ENCODE results near the gene RNU5B-1. TPM values are rescaled to one million over a fixed set of nuclear protein-coding genes. Genes with fewer than 3 reads are reported as not detected.

RNU5B-1 gene
- total and polyA plus RNA-seq, 2 of the 8 experiments (the other 6 are each of a cell fraction or from before 2014, with no cell fraction given) = not detected

DNA sequence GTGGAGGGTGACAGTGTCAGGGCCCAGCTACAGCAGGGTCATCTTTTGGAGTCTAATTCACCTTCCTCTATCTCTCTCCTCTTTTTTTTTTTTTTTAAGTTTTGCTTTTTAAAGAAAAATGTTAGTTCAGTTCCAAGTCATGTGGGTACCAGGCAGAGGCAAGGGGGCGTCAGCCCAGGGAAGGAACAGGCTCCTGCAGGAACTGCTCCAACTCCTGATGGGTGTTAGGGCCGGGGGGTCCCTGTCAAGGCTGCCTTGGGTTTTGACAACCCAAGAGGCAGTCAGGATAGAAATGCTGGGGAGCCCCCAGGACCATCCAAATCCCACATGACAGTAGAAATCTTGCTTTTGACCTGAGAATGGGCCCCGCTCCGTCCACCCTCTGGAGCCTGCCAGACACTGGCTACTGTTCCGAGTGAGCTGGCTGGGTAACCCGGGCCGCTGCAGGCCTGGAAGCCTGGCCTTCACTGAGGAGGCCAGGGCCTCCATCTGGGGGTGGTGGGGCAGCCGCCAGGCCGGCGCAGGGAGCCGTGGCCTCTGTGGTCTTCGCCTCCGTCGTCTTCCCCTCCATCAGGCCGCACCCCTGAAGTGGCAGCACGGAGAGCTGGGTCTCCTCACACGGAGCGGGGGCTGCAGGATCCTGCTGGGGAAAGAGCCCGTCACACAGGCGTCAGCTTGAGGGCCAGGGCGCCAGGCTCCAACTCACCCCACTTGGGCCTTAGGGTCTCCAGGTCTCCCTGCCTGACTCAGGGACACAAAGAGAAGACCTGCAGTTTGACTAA is 24.2 kb downstream of the RNU5B-1 start:
- no peak overlapping the region for H3K4ac ChIP-seq (replicated peaks; ENCODE audit: insufficient read length, low read depth, low read length)
- H3K56ac ChIP-seq (replicated peaks; ENCODE audit: insufficient read length, low read depth, low read length) = no peak overlapping the region
- no peak overlapping the region for H2AFZ ChIP-seq (ENCODE audit: low read length)
- no peak overlapping the region for H3K18ac ChIP-seq (ENCODE audit: extremely low read depth, low read length)
- no peak overlapping the region for H2BK5ac ChIP-seq (ENCODE audit: low read depth, low read length)
- DNase-seq (ENCODE audit: low read depth in 1 of 2, low spot score in 2 of 2) (no peak), FAIRE-seq (no peak)
- WGBS, 2 experiments (ENCODE audit: extremely low coverage in 1 of 2, insufficient coverage in 1 of 2, insufficient read length in 1 of 2, insufficient replicate concordance in 2 of 2, low coverage in 1 of 2, low lambda C conversion rate in 2 of 2, missing lambda C conversion rate in 1 of 2) = 94% methylated on average over 21 of the region's 21 CpGs; no CpG with 5 or more reads in 1 of the 2 experiments
- no peak overlapping the region for H4K91ac ChIP-seq (replicated peaks; ENCODE audit: insufficient read length, low read length)
- CTCF ChIA-PET (ENCODE audit: partially characterized antibody) = interaction anchor here (1.7 to 16.2 kb wide), 6 partner anchors 9 to 70 kb away, joined by 4 to 547 read pairs (median 22); no protein-coding TSS in a partner anchor
- no peak overlapping the region for H2AK5ac ChIP-seq (ENCODE audit: low read depth, low read length)
- H2BK20ac ChIP-seq (ENCODE audit: low read length) = no peak overlapping the region
- peaks cover 1 to 10% (median 3%) of the 10 kb centered on the region in 4 experiments; a peak in 6 of 7 replicates for H3K4me1 ChIP-seq (replicated peaks in 1 of 4; ENCODE audit: control insufficient read depth in 3 of 4, insufficient read depth in 4 of 4, low read length in 3 of 4)
- H3K79me1 ChIP-seq (ENCODE audit: low read depth, low read length) = no peaks in the 10 kb centered on the region
- H3K23ac ChIP-seq (ENCODE audit: insufficient read length) = no peak overlapping the region
- H3K4me2 ChIP-seq (ENCODE audit: insufficient read depth in 1 of 2, low read depth in 2 of 2, low read length in 2 of 2) = no peak overlapping the region
- H3K9me3 ChIP-seq (ENCODE audit: insufficient read depth in 2 of 2, low read depth in 1 of 2, low read length in 1 of 2) = no peaks in the 10 kb centered on the region
- TF ChIP-seq, protein P1, sequence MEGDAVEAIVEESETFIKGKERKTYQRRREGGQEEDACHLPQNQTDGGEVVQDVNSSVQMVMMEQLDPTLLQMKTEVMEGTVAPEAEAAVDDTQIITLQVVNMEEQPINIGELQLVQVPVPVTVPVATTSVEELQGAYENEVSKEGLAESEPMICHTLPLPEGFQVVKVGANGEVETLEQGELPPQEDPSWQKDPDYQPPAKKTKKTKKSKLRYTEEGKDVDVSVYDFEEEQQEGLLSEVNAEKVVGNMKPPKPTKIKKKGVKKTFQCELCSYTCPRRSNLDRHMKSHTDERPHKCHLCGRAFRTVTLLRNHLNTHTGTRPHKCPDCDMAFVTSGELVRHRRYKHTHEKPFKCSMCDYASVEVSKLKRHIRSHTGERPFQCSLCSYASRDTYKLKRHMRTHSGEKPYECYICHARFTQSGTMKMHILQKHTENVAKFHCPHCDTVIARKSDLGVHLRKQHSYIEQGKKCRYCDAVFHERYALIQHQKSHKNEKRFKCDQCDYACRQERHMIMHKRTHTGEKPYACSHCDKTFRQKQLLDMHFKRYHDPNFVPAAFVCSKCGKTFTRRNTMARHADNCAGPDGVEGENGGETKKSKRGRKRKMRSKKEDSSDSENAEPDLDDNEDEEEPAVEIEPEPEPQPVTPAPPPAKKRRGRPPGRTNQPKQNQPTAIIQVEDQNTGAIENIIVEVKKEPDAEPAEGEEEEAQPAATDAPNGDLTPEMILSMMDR (IDR thresholded peaks at IDR 0.05; ENCODE audit: control extremely low read depth in 1 of 3, insufficient read depth in 1 of 3, low read depth in 1 of 3, low read length in 3 of 3) = no peak
- TF ChIP-seq SP4 (IDR thresholded peaks at IDR 0.05; ENCODE audit: low read length) = no peak
- TF ChIP-seq POU5F1 (IDR thresholded peaks at IDR 0.05; ENCODE audit: low read depth, low read length) = no peak
- TF ChIP-seq EZH2 (IDR thresholded peaks at IDR 0.05; ENCODE audit: low read depth, low read length, severe bottlenecking) = no peak
- no peak for TF ChIP-seq ZNF274 (IDR thresholded peaks at IDR 0.05; ENCODE audit: borderline replicate concordance, extremely low read depth, low read length)
- no peak for TF ChIP-seq CHD1 (IDR thresholded peaks at IDR 0.05; ENCODE audit: low read depth, low read length)
- no peak for TF ChIP-seq SIX5 (IDR thresholded peaks at IDR 0.05; ENCODE audit: low read depth, low read length)
- no peak for TF ChIP-seq EP300 (IDR thresholded peaks at IDR 0.05; ENCODE audit: borderline replicate concordance in 1 of 2, low read depth in 2 of 2, low read length in 2 of 2)
- TF ChIP-seq SP2 (IDR thresholded peaks at IDR 0.05; ENCODE audit: low read length) = no peak
- no peak for TF ChIP-seq CBX5 (IDR thresholded peaks at IDR 0.05; ENCODE audit: low read depth, low read length)
- no peak overlapping the region for H2BK120ac ChIP-seq (replicated peaks; ENCODE audit: low read depth, low read length)
- no peak overlapping the region for H2BK15ac ChIP-seq (ENCODE audit: low read length)
- H3K23me2 ChIP-seq (ENCODE audit: low read depth, low read length) = no peaks in the 10 kb centered on the region
- H3K27ac ChIP-seq (ENCODE audit: low read depth, low read length) = no peak overlapping the region
- peaks cover 0 to 3% of the 10 kb centered on the region in 2 experiments for H4K20me1 ChIP-seq (replicated peaks in 1 of 2; ENCODE audit: control insufficient read depth in 1 of 2, insufficient read depth in 2 of 2, low read length in 2 of 2)
- H3K36me3 ChIP-seq (ENCODE audit: control insufficient read depth in 2 of 4, insufficient read depth in 4 of 4, low read length in 3 of 4) = peaks cover 3 to 8% (median 6%) of the 10 kb centered on the region in 4 experiments; a peak in 5 of 8 replicates
- no peak overlapping the region for H4K8ac ChIP-seq (ENCODE audit: extremely low read depth, insufficient read depth, low read length)
- H3K79me2 ChIP-seq (ENCODE audit: control insufficient read depth in 1 of 2, insufficient read depth in 2 of 2, low read length in 2 of 2) = no peaks in the 10 kb centered on the region
- H3K9ac ChIP-seq (replicated peaks in 1 of 4; ENCODE audit: extremely low read depth in 1 of 4, low read depth in 3 of 4, low read length in 3 of 4) = no peak overlapping the region
- POLR2A ChIA-PET (ENCODE audit: partially characterized antibody) = interaction anchor here (1.2 to 4.3 kb wide), 4 partner anchors 7 to 50 kb away, joined by 3 to 20 read pairs (median 4); partner anchors contain the start of genes IGDCC3 and RNU5B-1
- H2BK12ac ChIP-seq (ENCODE audit: low read depth, low read length) = no peak overlapping the region
- no peak overlapping the region for H3K14ac ChIP-seq (ENCODE audit: insufficient read length)
- no peaks in the 10 kb centered on the region for H3K27me3 ChIP-seq (replicated peaks in 1 of 4; ENCODE audit: control insufficient read depth in 3 of 4, extremely low read depth in 1 of 4, insufficient read depth in 3 of 4, low read length in 3 of 4)
- no peak overlapping the region for H4K5ac ChIP-seq (ENCODE audit: insufficient read length, low read depth, low read length)
- H3K4me3 ChIP-seq (ENCODE audit: extremely low read depth in 1 of 4, insufficient read depth in 2 of 4, low read depth in 3 of 4, low read length in 4 of 4) = no peak overlapping the region
